Uterus (tissue), 4 donors: ENCODE data around the gene SSBP3. TPM values are rescaled to one million over a fixed set of nuclear protein-coding genes. Genes with fewer than 3 reads are reported as not detected.

Experiments
- DNase-seq, 2 donors: peaks; one replicate each; pipeline ENCODE4 v3.0.0-alpha.2; 2019 to 2020
- H3K27ac ChIP-seq, 2 donors: fragments of 200-600 bp; sonication (generic); 1 replicate in 1 of 2; 2 replicates in 1 of 2; pipeline ENCODE4 v1.5.1; 2016 to 2018
- H3K27me3 ChIP-seq, 2 donors: fragments of 200-600 bp; sonication (generic); one replicate each; pipeline ENCODE4 v1.5.1; 2018 to 2019; ENCODE audit warnings: control low read depth in 1 of 2
- H3K36me3 ChIP-seq, 2 donors: fragments of 200-600 bp; sonication (generic); one replicate each; pipeline ENCODE4 v1.5.1; 2019; ENCODE audit warnings: control low read depth in 1 of 2
- H3K4me1 ChIP-seq, 2 donors: fragments of 200-600 bp; sonication (generic); one replicate each; pipeline ENCODE4 v1.5.1; 2018 to 2019; ENCODE audit warnings: control low read depth in 1 of 2
- H3K4me3 ChIP-seq, 2 donors: fragments of 200-600 bp; sonication (generic); 1 replicate in 1 of 2; 2 replicates in 1 of 2; pipeline ENCODE4 v1.5.1; 2018 to 2019; ENCODE audit warnings: mild to moderate bottlenecking in 1 of 2
- H3K9me3 ChIP-seq, 2 donors: fragments of 200-600 bp; sonication (generic); one replicate each; pipeline ENCODE4 v1.5.1; 2019; ENCODE audit warnings: control low read depth in 1 of 2
- POLR2A ChIP-seq, 2 donors: fragments of 450-650 bp; IDR thresholded peaks; one replicate each; pipeline ENCODE4 v1.6.1; 2016; ENCODE audit warnings: antibody characterized with exemption in 2 of 2, mild to moderate bottlenecking in 1 of 2, moderate library complexity in 1 of 2
- intact Hi-C: fragments of 100-400 bp; cut with DNase I; formaldehyde crosslinking; loops from one replicate; pipeline ENCODE4 v1.15.1; 2023; ENCODE audit warnings: low total_unique reads
- total RNA-seq, 4 donors: library from RNA; depleted of rRNA in 3 of 4; stranded (reverse); fragments of >200 nt in 3 of 4; gene quantifications; one replicate each; pipeline versions ENCODE4 v1.1.0 to v1.2.4, GENCODE V29; 2014 to 2023
- TF ChIP-seq, protein P1 (sequence below), 4 experiments: fragments of 200-600 bp in 2 of 4; fragments of 450-650 bp in 2 of 4; sonication (generic) in 2 of 4; IDR thresholded peaks; one replicate each; pipeline ENCODE4 v1.5.1; 2016 to 2019; ENCODE audit warnings: antibody characterized with exemption in 4 of 4, mild to moderate bottlenecking in 2 of 4, moderate library complexity in 1 of 4
- donor health status: DM: yes; HTN: yes; CAD: no.

SSBP3 gene
- total RNA-seq, 4 donors from 2014 or later: 19.7 to 125 (median 31.4) TPM

DNA sequence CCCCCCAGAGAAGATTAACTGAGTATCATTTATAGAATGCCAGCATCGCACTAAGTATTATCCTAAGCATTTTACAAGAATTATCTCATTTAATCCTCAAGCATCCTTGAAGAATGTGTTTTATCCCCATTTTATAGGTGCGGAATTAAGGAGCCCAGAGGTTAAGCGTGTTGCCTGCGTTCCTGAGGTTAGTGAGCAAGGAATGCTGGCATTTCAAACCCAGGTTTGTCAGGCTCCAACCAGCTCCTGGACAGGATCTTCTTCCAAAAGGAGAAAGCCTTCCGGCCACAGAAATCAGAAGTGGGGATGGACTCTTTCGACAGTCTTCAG lies 82.3 kb downstream of the SSBP3 start:
- Histone ChIP-seq H3K36me3 (no peaks in the 10 kb centered on the region), H3K27me3 (no peaks in the 10 kb centered on the region), H3K27ac (peak overlapping the region; percentile 83 to 88), H3K4me1 (peaks cover 26 to 46% of the 10 kb centered on the region in 2 donors), H3K9me3 (no peaks in the 10 kb centered on the region), H3K4me3 (no peak overlapping the region)
- no peak for DNase-seq
- intact Hi-C loops: loop anchor here (10.0 kb wide), 1 partner anchor 49 kb away; no protein-coding TSS in a partner anchor
- TF ChIP-seq, protein P1, sequence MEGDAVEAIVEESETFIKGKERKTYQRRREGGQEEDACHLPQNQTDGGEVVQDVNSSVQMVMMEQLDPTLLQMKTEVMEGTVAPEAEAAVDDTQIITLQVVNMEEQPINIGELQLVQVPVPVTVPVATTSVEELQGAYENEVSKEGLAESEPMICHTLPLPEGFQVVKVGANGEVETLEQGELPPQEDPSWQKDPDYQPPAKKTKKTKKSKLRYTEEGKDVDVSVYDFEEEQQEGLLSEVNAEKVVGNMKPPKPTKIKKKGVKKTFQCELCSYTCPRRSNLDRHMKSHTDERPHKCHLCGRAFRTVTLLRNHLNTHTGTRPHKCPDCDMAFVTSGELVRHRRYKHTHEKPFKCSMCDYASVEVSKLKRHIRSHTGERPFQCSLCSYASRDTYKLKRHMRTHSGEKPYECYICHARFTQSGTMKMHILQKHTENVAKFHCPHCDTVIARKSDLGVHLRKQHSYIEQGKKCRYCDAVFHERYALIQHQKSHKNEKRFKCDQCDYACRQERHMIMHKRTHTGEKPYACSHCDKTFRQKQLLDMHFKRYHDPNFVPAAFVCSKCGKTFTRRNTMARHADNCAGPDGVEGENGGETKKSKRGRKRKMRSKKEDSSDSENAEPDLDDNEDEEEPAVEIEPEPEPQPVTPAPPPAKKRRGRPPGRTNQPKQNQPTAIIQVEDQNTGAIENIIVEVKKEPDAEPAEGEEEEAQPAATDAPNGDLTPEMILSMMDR (IDR thresholded peaks at IDR 0.05): no peak
- TF ChIP-seq POLR2A (IDR thresholded peaks at IDR 0.05): no peak

DNA sequence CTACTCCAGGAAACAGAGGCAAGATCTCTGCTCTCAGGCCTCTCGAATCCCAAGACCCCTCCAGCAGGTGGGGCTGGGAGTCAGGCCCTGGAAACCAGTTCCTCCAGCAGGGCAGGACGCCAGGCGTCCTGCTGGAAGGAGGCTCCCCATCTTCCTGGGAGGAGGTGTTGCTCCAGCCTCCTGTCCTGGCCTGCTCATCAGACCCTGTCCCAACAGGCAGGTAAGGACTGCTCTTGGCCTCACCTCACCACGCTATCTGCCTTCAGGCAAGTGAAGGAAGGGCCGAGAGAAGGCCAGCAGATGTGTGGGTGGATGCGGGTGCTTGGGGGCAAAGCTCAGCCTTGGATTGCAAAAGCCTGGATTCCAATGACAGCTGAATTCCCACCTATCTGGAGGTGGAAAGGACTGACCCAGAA lies 82.9 kb downstream of the SSBP3 start:
- no peak overlapping the region for H3K4me3 ChIP-seq
- intact Hi-C loops: loop anchor here (10.0 kb wide), 1 partner anchor 49 kb away; no protein-coding TSS in a partner anchor
- no peaks in the 10 kb centered on the region for H3K27me3 ChIP-seq
- TF ChIP-seq, protein P1 (IDR thresholded peaks at IDR 0.05): peak in 1 of 4 experiments; percentile 11
- TF ChIP-seq POLR2A (IDR thresholded peaks at IDR 0.05): no peak
- peak in 1 of 2 donors; percentile 38 for DNase-seq
- H3K27ac ChIP-seq: peak overlapping the region; percentile 83 to 88
- H3K9me3 ChIP-seq: no peaks in the 10 kb centered on the region
- H3K36me3 ChIP-seq: no peaks in the 10 kb centered on the region
- peaks cover 22 to 41% of the 10 kb centered on the region in 2 donors for H3K4me1 ChIP-seq

DNA sequence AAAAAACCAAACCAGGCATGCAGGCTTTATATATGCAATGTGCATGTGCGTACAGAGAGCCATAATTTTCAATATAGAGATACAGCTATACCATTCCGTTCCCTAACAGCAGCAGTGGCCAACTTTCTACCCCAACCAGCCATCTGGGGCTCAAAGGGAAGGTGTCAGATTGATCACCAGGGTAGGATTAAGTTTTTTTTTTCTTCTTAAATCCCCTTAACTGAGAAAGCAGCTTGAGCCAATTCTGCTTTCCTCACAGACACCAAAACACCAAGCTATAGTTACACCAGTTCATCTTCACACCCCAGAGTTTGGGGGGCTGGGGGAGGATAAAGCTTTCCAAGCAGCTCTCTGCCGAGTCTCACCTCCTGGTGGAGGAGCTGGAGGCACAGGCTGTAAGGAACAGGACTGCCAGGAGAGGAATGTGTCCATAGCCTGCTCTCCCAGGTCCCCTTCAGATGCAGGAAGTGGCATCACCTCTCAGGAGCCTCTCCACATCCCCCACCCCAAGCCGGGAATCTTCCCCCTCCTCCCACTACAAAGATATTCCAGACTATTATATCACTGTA lies 87.9 kb downstream of the SSBP3 start:
- TF ChIP-seq POLR2A (IDR thresholded peaks at IDR 0.05): no peak
- TF ChIP-seq, protein P1 (IDR thresholded peaks at IDR 0.05): no peak
- DNase-seq: no peak
- Histone ChIP-seq H3K27me3 (no peaks in the 10 kb centered on the region), H3K36me3 (no peaks in the 10 kb centered on the region), H3K27ac (no peak overlapping the region), H3K9me3 (no peaks in the 10 kb centered on the region), H3K4me1 (peaks cover 7 to 9% of the 10 kb centered on the region in 2 donors), H3K4me3 (no peak overlapping the region)
- intact Hi-C loops: no loop called here

DNA sequence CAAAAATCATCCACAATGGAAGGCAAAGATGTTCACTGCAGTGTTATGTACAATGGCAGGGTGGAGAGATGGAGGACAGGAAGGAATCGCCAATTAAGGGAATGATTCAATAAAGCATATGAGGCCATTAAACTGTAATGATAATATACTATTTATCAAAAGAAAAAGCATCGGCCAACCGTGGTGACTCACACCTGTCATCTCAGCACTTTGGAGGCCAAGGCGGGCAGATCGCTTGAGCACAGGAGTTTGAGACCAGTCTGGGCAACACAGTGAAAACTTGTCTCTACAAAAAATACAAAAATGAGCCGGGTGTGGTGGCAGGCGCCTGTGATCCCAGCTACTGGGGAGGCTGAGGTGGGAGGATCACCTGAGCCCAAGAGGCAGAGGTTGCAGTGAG lies 89.1 kb downstream of the SSBP3 start:
- Histone ChIP-seq H3K9me3 (no peaks in the 10 kb centered on the region), H3K4me1 (peaks cover 4 to 6% of the 10 kb centered on the region in 2 donors), H3K27me3 (no peaks in the 10 kb centered on the region), H3K36me3 (no peaks in the 10 kb centered on the region), H3K4me3 (no peak overlapping the region), H3K27ac (no peak overlapping the region)
- intact Hi-C loops: no loop called here
- TF ChIP-seq, protein P1 (IDR thresholded peaks at IDR 0.05): no peak
- no peak for TF ChIP-seq POLR2A (IDR thresholded peaks at IDR 0.05)
- DNase-seq: no peak

DNA sequence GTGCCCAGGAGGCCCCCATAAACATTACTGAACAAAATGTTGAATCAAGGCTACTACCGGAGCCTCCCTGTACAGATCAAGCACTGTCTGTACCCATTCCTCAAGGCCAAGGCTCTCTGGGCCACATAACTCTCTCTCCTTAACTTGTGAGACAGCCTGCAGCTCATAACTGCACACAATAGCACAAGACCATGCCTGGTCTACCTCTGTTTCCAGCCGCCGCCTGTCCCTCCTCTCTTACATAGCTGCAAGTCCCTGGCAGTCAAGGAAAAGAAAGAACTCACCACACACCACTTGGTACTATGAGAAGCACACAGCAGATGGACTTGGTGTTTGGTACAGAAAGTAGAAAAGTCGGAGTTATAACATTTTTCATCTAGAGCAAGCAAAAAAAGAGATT lies 91.1 kb downstream of the SSBP3 start:
- TF ChIP-seq POLR2A (IDR thresholded peaks at IDR 0.05): no peak
- TF ChIP-seq, protein P1 (IDR thresholded peaks at IDR 0.05): no peak
- no peaks in the 10 kb centered on the region for H3K27me3 ChIP-seq
- no peak for DNase-seq
- no peak overlapping the region for H3K4me3 ChIP-seq
- H3K4me1 ChIP-seq: peaks cover 0 to 9% of the 10 kb centered on the region in 2 donors
- intact Hi-C loops: no loop called here
- no peaks in the 10 kb centered on the region for H3K9me3 ChIP-seq
- no peaks in the 10 kb centered on the region for H3K36me3 ChIP-seq
- peak overlapping the region in 1 of 2 donors; percentile 18 for H3K27ac ChIP-seq
